NCI-H2171 treated with DMSO at 0.1 percent for 48 hours (cell line): Measurements from ENCODE around the gene RAI1.

ENCODE experiments used
- DNase-seq: peaks from one replicate; lab custom pipeline; 2025; lab: John Stamatoyannopoulos, UW

Gene RAI1

GRCh38 chr17:17751489-17752088, 70.3 kb downstream of the RAI1 start:
- peak; percentile 66 for DNase-seq

DNA sequence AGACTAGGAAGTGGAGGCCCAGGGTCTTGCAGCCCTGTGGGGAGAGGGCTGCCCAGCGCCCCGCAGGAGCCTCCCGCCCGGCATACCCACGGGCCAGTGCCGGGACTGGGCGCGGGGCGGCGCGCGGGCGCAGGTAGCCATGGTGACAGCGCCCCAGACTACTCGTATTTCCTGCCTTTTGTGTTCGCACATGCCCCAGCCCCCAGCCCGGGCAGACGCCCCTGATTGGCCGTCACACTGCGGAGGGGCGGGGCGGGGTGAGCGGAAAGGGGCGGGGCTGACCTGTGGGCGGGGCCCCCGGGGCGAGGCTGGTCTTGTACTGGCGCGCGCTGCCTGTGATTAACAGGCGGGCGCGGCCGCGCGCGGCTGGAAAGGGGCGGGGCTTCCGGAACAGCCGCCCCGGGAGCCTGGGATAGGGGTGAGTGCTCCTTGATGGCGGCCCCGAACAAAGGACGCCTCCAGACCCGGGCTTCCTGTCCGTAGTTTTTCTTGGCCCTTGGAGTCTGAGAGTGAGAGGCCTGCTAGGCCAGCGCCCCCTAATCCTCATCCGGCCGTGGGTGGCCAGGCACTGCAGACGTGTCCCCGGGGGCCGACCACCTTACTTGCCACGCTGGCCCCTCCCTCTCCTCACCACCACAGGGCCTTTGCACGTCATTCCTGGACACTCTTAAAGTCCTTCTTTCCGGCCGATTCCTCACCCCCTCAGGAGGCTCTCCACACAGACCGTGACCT, 71.0 kb downstream of the RAI1 start:
- peak; percentile 95 for DNase-seq

DNA sequence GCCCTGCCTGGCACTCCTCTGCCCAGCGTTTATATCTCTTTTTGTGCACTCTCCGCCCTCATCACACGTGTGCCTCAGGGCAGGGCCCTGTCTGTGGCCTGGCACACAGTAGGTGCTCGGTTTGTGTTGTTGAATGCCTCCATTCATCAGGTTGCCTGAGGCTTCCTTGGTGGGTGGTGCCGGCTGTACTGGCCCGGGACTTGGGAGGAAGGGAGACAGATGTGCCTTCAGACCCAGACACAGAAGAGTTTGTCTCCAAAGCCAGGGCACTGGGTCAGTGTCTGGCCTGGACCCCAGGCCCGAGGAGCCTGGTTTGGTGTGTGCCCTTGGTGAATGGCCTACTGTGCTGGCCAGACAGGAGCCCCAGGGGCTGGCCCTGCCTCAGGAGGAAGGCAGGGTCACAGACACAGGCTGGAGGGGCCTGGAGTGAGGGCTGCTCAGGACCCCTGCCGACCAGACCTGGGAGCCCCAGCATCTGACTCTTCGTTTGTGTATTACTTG, 71.6 kb downstream of the RAI1 start:
- no peak for DNase-seq

- DNase-seq = no peak
Measured at GRCh38 chr17:17754719-17755686, 73.7 kb downstream of the RAI1 start.

GRCh38 chr17:17755715-17756114, 74.5 kb downstream of the RAI1 start:
- peak; percentile 4 for DNase-seq

DNA sequence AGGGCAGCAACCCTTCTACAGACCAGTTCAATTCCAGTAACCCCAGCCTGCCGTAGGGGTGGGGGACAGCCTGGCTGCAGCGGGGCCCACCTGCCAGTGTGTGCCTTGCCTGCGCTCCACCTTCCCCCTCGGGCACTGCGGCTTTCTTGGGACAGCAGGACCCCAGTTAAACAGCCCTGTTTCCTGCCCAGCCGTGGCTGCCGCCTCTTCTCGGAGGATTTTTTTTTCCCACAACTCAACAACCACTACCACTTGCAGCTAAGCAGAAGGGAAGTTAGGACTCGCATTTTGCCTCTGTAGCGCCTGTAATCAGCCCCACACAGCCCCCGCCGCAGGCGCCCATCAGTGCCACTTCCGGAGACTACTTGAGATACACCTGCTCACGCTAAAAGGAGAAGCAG, 76.1 kb downstream of the RAI1 start:
- DNase-seq = peak; percentile 70

DNA sequence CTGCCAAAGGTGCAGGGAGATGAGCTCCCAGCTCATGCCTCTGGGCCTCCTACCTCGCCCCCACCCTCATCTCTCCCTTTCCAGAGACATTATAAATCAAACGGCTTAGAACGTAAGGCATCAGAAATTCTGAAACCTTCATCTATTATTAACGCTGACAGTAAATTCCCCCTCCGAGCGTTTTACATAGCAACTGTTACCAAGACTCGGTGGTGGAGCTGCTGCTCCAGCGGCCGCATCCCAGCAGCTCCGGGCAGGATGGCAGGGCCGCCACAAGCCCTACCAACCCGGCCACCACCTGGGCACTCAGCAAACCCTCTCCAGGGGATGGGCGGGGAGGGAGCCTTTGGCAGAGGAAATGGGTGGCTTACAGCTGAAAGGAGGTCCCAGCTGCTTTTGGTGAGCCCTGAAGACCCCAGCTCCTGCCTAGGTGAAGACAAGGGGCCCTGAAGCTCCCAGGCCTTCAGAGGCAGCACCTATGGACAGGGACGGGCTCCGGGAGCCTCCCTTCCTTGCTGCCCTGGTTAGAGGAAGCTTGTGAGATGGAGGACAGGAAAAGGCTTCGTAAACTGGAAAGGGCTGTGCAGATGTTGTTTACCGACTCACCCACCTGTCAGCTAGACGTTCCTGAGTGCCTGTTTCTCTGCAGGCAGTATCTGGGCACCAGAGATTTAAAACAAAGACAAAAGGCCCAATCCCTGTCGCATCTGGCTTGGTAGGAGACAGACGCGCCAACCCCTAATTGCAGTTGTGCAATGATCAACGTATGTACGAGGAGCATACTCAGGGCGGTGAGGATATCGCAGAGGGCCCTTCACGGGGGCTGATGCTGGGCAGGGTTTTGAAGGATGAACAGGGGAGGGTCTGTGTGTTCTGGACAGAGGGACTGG, 76.9 kb downstream of the RAI1 start:
- DNase-seq = peak; percentile 99

DNA sequence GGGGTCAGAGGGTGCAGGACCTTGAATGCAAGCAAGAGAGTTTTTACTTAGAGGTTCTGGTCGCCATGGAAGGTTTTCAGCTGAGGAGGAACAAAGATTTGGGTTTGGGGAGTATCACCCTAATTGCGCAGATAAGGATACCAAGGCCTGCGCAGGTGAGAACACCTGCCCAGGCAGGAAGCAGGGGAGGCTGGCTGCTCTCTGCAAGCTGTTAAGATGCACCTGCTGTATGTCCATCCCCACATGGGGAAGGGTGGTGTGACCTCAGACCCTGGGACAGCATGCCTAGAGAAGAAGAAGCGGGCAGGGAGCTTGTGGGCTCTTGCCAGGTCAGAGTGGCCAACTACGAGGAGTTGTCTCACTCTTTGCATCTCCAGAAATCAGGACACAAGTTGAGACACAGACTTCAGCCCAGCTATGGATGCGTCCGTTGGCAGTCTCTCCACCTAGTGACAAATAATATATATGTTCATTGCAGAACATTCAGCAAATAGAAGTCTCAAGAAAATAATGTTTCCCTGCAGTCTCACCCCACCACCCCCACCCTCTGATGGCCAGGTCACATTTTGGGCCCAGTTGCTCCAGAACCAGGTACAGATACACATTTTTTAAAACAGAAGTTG, 77.8 kb downstream of the RAI1 start:
- DNase-seq = no peak

DNA sequence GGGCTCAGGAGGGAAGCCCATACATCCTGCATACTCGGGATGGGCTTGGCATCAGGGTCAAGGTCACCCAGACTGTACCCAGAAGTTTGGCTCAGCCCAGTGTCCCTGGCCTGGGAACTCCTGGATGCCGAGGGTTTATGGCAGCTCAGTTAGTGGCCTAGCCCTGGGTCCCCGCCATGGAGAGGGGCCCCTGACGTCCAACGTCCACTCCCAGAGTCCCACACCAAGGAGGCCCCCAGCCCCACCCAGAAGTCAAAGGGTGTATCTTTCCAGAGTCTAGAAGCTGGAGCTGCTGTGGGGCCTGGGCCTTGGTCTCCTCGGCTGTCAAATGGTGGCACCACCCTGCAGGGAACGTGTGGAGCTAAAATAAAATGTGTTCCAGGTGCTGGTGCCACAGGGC, 79.1 kb downstream of the RAI1 start:
- DNase-seq = no peak

- DNase-seq = no peak
Measured at GRCh38 chr17:17760872-17761550, 79.8 kb downstream of the RAI1 start.

DNA sequence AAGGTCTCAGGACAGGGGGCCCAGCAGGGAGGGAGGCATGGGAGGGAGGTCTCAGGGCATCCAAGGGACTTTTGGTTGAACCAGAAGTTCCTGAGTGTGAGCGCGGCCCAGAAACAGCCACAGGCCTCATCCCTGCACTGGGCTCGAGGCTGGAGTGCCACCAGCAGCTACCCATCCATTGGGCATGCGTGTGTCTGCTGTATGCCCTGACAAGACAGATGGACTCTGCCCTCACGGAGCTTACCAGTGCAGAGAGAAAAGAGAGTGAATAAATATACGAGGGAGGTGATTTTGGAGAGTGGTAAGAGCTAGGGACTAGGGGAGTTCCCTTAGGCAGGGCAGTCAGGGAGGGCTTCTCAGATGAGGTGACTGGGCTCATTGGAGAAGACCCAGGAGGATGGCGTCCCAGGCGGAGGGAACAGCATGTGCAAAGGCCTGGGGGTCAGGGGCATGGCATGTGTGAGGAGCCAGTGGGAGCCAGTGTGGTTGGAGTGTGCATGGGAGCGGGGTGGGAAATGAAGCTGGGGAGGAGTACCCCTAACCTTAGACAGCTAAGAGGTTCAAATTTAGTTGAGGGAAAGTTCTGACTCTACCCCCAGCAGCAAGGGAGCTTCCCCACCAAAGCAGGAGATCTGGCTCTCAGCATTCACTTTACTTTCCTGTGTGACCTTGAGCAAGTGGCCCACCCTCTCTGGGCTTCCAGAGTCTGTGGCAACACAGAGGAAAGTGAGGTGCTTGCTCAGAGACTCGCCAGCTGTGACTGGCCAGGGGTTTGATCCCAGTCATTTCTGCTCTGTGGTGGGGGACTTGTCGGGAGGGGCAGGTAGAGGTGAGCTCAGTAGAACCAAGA, 80.9 kb downstream of the RAI1 start:
- DNase-seq = no peak

DNA sequence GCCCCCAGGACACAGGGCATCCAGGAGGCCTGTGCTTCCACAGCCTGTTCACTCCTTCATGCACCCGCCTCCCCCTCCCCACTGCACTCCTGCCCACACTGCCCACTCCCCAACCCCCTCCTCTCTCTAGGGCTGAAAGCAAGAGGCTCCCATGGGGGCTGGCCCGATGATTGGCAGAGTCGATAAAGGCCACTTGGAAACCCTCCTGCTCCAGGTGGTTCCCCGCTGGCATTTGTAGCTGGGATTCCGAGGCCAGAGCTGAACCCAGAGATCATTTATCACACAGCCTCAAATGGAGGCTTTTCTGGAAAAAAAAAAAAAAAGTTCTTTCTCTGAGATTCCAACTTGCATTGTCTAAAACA, 81.5 kb downstream of the RAI1 start:
- no peak for DNase-seq

- DNase-seq = no peak
Measured at GRCh38 chr17:17763136-17763535, 81.9 kb downstream of the RAI1 start.

- DNase-seq = no peak
Measured at GRCh38 chr17:17763734-17764133, 82.5 kb downstream of the RAI1 start.

DNA sequence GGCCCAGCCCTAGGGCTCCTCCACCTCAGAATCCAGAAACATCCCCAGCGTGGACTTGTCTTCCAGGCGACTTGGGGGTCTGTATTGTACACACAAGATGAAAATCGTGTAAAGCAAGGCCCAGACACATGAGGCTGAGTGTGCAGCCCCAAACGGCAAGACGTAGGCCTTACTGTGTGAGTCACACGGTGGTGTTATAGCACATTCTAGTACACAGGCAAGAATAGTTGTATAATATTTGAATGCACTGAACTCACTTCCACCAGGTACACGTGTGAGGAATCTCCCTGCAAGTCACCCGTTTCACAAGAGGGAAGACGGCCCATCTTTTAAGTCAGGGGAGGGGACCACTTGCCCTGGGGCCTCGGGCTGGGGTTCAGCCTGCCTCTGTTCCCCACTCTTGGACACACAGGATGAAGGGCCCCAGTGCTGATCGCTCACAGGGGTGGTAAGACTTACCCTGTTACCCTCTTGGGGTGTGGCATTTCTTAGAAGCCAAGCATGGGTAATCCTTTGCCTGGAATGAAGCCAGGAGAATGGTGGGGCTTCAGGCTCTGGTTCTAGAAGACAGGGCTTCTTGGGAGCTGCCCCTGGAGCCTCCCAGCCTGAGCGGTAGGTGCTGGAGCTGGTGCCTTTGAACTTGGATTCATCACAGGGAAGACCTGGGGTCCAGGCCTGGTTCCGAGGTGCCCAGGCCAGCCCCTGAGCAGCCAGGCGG, 84.3 kb downstream of the RAI1 start:
- DNase-seq = no peak

DNA sequence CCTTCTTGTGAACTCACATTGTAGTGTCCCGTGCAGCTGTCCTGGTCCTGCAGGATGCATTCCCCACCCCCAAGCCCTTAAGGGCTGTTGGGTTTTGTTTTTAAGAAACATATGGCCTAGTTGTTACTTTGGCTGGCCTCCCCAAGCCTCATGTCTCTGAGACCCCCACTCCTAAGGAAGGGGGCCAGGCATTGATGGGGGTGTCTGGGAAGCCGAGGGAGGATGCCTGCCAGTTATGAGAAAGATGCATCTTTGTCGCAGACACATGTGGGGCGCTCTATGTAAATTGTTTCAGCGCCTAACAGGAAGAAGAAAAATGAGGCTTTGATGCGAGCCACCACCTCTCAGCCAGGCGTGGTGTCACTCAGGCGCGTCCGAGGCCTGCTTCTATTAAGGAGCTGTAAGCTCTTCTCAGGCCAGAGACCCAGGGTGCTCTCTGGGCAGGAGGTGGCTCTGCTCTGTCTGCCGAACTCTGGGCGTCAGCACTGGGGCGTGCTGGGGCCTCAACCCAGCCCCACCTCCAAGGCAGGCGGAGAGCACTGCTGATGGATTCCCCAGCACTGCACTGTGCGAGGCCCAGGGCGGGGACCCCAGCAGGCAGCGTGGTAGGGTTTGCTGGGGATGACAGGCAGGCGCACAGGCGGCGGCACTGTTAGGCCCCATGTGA, 85.0 kb downstream of the RAI1 start:
- no peak for DNase-seq

DNA sequence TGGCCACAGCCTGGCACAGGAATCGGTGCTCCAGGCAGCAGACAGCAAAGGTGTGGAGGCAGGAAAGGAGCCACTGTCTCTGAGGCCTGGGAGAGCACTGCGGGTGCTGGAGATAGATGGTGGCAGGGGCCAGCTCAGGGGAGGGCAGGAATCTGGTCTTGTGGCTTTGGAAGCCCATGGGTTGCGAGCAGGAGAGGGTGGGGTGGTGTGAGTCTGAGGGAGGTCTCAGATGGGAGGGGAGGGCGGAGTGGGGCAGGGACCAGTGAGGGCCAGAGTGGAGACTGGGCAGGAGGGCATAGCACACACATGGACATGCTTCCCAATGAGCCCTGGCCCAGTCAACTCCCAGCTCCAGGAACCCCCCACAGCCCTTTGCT, 85.5 kb downstream of the RAI1 start:
- no peak for DNase-seq

GRCh38 chr17:17767154-17767869, 86.1 kb downstream of the RAI1 start:
- no peak for DNase-seq
